GOT3 (cell line): ENCODE data around the gene DZIP1.

Experiments used
- DNase-seq: peaks from one replicate; lab custom pipeline; 2025; ENCODE audit warnings: mixed read lengths; lab: John Stamatoyannopoulos, UW

Gene DZIP1

DNA sequence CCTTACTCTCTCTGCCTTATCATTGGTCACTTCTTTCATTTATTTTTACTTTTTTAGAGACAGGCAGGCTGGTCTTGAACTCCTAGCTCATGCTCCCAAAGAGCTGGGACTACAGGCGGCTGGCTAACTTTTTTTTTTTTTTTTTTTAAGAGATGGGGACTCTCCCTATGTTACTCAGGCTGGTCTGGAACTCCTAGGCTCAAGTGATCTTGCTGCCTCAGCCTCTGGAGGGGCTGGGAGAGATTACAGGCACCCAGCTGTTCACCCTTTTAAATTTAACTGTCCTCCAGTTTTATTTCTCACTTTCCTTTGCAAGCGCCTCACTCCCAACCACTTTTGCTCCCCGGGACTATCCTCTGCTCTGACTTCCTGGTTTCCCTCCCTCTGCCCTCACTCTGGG, 97.6 kb downstream of the DZIP1 start:
- no peak for DNase-seq

DNA sequence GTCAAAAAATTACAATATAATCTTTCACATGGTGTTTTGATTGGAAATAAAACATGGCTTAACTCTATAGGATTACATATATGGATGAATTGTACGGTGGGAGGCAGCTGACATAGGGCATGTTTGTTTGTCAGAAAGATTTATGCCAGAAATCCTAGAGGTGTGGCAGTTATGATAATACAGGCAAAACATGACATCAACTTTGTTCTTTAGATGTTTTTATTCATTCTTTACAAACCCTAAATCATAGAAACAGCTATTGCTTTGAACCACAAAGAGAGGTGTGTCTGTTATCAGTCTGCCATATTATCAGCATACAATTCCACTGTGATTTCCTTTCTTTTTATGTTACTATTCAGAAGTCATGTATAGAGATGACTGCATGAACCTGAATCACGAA, 100.2 kb downstream of the DZIP1 start:
- no peak for DNase-seq

DNA sequence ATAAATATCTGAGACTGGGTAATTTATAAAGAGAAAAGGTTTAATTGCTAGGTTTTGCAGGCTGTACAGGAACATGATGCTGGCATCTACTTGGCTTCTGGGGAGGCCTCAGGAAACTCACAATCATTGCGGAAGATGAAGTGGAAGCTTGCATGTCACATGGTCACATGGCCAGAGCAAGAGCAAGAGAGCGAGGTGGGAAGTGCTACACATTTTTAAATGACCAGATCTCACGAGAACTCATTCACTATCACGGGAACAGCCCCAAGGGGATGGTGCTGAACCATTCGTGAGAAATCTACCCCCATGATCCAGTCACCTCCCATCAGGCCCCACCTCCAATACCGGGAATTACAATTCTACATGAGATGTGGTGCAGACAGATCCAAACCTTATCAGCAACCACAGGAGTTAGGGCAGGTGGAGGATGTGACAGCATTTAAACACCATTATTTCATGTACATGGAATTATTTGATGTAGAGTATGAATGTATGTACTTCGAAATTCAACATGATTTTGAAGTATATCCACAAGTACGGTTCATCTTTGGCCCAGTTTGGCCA, 102.5 kb downstream of the DZIP1 start:
- no peak for DNase-seq

DNA sequence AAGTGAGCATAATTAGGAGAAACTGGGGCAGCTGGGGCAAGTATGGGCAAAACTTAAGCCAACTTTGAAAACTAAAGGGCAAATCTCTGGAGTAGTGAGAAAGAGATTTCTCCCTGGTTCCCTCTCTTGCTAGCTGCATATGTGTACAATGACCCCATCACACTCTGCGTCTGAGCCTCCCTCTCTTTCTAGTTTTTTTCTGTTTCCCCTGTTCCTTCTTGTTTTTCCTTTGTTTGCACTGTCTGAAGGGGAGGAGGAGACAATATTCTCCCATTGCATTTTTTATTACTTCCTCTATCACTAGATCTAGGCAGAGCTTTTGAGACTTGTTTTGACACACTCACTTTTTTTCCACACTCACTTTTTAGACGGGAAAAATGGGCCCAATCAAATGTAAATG, 103.2 kb downstream of the DZIP1 start:
- DNase-seq = no peak

DNA sequence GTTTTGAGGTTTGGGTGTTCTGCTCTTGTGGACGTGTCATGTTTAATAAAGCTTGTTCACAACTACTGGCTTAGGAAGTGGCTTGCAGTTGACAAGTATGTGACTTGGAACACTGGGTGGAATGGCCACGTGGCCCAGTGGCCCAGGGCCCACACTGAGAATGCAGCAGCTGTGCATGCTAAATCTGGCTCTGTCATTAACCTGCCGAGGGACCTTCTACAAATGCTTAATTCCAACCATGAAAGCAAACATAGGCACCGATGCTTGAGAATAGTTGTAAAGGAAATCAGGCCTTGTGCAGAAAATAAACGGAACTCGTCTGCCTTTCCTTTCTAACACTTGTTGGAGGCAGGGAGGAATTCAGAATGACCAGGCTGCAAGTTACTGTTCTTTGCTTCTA, 103.6 kb downstream of the DZIP1 start:
- DNase-seq = no peak

DNA sequence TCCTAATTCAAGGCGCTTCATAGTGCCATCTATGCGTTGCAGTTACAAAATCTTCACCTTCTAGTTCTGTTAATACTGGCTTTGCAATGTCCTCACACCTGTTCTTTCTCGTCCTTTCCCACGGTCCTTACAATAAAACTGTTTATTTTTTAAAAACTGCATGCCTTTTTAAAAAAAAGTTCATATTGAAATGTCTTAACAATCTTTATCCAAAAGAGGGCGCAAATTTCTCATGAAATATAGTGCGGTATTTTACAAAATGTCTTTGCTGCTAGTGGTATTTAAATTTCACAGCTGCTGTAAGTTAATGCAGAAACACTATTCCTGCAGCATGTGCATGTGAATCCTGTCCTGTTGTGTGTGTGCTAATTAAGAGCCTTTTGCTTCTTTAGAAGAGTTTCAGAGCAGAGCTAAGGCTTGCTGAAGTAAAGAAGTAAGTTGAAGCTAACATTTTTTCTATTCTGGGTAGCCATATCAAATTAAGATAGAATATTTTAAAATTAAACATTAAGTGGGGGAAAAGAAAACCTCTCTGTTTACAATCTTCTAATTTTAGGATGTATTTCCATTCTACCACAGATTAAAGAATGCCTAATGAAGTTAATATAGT, 107.8 kb downstream of the DZIP1 start:
- no peak for DNase-seq

DNA sequence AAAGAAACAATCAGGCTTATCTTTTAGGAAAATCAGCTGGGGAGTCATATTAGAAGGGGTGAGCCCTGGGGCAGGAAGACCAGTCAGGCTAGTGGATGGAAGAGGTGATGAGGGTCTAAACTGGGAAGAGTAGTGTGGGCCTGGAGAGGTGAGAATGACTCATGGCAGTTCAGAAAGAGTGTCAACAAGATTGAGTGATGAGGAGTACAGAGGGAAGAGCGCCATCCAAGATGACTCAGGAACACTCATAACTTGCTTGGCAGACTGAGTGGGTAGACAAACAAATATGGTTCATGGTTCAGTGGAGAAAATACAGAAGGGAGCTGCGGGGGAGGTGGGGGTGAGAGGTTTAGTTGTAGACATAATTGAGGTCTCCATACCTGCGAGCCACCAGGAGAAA, 109.3 kb downstream of the DZIP1 start:
- DNase-seq = no peak

DNA sequence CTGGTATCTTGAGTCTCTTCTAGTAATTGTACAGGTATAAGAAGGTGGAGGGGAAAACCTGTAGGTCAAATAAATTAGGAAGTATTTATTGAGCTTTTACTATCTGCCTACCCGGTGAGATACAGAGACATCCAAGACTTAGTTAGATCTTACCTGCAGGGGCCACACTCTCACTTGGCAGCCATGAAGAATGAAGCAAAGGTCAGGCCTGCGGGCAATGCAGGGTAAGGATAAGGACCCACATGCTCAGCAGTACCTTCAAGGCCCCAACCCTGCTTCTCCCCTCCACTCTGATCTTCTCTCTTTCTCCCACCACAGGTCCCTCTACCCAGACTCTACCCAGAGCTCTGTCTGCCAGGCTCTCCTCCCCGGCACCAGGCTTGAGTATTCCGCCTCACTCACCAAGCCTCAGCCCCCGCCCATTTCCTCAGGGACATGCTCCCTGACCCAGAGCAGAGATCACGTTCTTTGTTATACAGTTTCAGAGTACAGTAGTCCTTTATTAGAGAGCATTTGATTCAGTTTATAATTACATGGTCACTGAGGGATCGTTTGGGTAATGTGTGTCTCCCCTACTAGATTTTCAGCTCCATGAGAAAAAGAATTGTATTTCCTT, 110.9 kb downstream of the DZIP1 start:
- no peak for DNase-seq

DNA sequence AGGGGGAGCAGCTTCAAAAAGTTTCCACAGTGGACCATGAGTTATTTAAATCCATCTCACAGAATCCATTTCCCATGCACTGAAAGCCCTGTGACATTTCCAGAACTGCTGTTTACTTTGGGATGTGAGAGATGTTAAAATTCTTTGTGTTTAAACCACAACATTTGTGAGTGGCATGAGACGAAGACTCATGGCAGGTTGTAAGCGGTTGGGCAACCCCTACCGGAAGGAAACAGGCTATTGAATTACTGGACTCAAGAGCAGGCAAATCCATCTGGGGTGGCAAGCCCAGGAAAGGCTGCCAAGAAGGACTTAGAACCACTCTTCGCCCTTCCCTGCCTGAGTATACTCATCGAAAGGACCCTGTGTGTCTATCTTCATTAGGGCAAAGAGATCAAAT, 114.3 kb downstream of the DZIP1 start:
- no peak for DNase-seq
